ENCODE results near the gene PTMS. TPM values are rescaled to one million over a fixed set of nuclear protein-coding genes. Genes with fewer than 3 reads are reported as not detected.
A peak's percentile ranks its signal among the peaks of the same experiment; 100 is the strongest.

PTMS gene
- total and polyA plus RNA-seq, 2 experiments from 2014 or later: 111 to 238 TPM

GRCh38 chr12:6730169-6730568 lies 36.0 kb upstream of the PTMS start:
- H3K36me3 Mint-ChIP-seq (ENCODE audit: low read depth): peaks cover 36% of the 10 kb centered on the region
- Histone ChIP-seq H3K9me2 (ENCODE audit: insufficient read depth) (no peaks in the 10 kb centered on the region), H2AFZ (no peak overlapping the region), H3K79me2 (replicated peaks; ENCODE audit: insufficient read depth) (0 out of 2 replicates have a peak, but pooled peaks cover 8% of the 10 kb centered on the region), H3K27me3 (ENCODE audit: insufficient read depth) (no peaks in the 10 kb centered on the region), H3K4me1 (ENCODE audit: insufficient read depth) (peaks cover under 1% of the 10 kb centered on the region; the same call in 1 of the 2 replicates), H3K36me3 (ENCODE audit: insufficient read depth) (peaks cover 14% of the 10 kb centered on the region; the same call in 1 of the 2 replicates), H3K4me2 (no peak overlapping the region), H3K27ac (ENCODE audit: low read depth) (no peak overlapping the region), H4K20me1 (replicated peaks; ENCODE audit: insufficient read depth) (0 out of 2 replicates have a peak, but pooled peaks cover under 1% of the 10 kb centered on the region), H3K4me3 (no peak overlapping the region), H3F3A (replicated peaks; ENCODE audit: low read depth) (0 out of 2 replicates have a peak, but pooled peaks cover 6% of the 10 kb centered on the region)
- H3K4me1 Mint-ChIP-seq: peaks cover 5% of the 10 kb centered on the region; the same call in 2 of the 3 replicates
- peaks cover 16% of the 10 kb centered on the region for H3K27me3 Mint-ChIP-seq (ENCODE audit: insufficient read depth, low read depth, poor library complexity)
- peak; percentile 42 for DNase-seq (ENCODE audit: low spot score)
- H3K9me3 Mint-ChIP-seq: no peaks in the 10 kb centered on the region
- H3K27ac Mint-ChIP-seq: no peak overlapping the region
- no peak for ATAC-seq
- no peak for TF ChIP-seq POLR2AphosphoS5 (IDR thresholded peaks at IDR 0.05; ENCODE audit: low read depth)
- no peak for TF ChIP-seq EZH2phosphoT487 (IDR thresholded peaks at IDR 0.05; ENCODE audit: unreplicated experiment)
- no peak for TF ChIP-seq CTCF (conservative IDR thresholded peaks at IDR 0.05; ENCODE audit: low read depth in 2 of 2)
- no peak for TF ChIP-seq ZNF114 (CRISPR knock-in tag; IDR thresholded peaks at IDR 0.05)
- TF ChIP-seq NANOG (IDR thresholded peaks at IDR 0.05; ENCODE audit: borderline replicate concordance): no peak
- no peak for TF ChIP-seq ETS1 (IDR thresholded peaks at IDR 0.05)
- TF ChIP-seq ZNF462 (CRISPR knock-in tag; IDR thresholded peaks at IDR 0.05): no peak
- TF ChIP-seq EZH2 (IDR thresholded peaks at IDR 0.05; ENCODE audit: low read depth, unreplicated experiment): no peak
- H3K4me3 Mint-ChIP-seq: no peak overlapping the region; the same call in 2 of the 3 replicates

Data from GM23338 (cell line).